Activated CD8-positive, alpha-beta memory T cell treated with anti-CD3 and anti-CD28 coated beads, Interleukin-2, amount 10 ng/mL, durations not matched to agents 7 days and 5 days (primary cell): Measurements from ENCODE around the gene DAB2IP. TPM values are rescaled to one million over a fixed set of nuclear protein-coding genes. Genes with fewer than 3 reads are reported as not detected.

Experiments
- ATAC-seq: fragments of 150-1000 bp; cut with Tn5 transposase; one replicate; pipeline ENCODE4 v1.10.0; 2021; ENCODE audit warnings: moderate library complexity
- CTCF ChIA-PET: fragments of 350-600 bp; sonication (Branson Sonifier 250); formaldehyde crosslinking; loops from one replicate; lab custom pipeline; 2021; ENCODE audit warnings: antibody characterized with exemption; lab: Charles Lee
- DNase-seq: peaks from one replicate; pipeline ENCODE4 v3.0.0-alpha.2; 2020
- H3K27ac Mint-ChIP-seq: one replicate; pipeline ENCODE4 v1.8.0; 2021; ENCODE audit warnings: mild to moderate bottlenecking, mixed read lengths
- H3K27me3 Mint-ChIP-seq: one replicate; pipeline ENCODE4 v1.8.0; 2021; ENCODE audit warnings: mixed read lengths
- H3K36me3 Mint-ChIP-seq: one replicate; pipeline ENCODE4 v1.8.0; 2021; ENCODE audit warnings: mild to moderate bottlenecking, mixed read lengths
- H3K4me1 Mint-ChIP-seq: one replicate; pipeline ENCODE4 v1.8.0; 2021; ENCODE audit warnings: mixed read lengths
- H3K4me3 Mint-ChIP-seq: one replicate; pipeline ENCODE4 v1.8.0; 2021; ENCODE audit warnings: mild to moderate bottlenecking, moderate library complexity, mixed read lengths
- H3K9me3 Mint-ChIP-seq: one replicate; pipeline ENCODE4 v1.8.0; 2022; ENCODE audit warnings: low read depth, mixed read lengths
- total RNA-seq, 2 experiments: library from RNA; stranded (reverse); gene quantifications; one replicate each; pipeline ENCODE4 v1.2.3, GENCODE V29; 2021

DAB2IP gene
- total RNA-seq, 2 experiments from 2014 or later: 0.07 to 0.18 TPM

DNA sequence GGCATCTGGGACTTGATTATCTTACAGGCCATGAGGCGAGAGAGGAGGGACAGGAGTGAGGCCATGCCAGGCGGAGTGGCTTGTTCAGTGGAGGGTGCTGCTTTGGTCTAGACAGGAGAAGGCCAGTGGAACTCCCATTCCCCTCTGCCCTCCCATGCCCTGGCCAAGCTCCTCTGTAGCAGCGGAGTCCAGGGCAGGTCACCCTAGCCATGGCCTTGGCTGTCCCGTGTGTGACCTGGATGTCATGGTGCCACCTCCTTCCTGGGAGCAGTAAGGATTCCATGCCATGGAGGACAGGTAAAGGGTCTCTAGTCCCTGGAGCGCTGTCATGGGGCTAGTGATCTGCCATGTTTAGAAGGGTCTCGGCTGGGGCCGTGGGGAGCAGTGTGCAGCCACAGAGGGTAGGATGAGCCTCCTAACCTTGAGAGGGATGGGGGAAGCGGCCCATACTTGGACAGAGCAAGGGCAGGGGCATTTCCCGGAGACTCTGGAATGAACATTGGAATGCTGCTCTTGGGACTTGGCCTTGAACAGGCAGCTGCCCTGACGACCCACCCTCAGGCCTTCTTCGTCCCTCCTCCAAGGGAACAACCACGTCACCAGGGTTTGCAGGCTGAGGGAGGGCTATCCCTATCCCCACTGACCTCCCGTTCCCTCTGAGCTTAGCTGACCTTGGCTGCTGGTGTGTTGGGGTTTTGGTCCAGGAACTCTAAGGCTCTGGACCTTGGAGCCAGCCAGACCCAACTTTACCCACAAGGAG lies 100.4 kb downstream of the DAB2IP start:
- no peak overlapping the region for H3K4me3 Mint-ChIP-seq
- no peak overlapping the region for H3K27ac Mint-ChIP-seq
- H3K9me3 Mint-ChIP-seq: no peaks in the 10 kb centered on the region
- DNase-seq (no peak), ATAC-seq (no peak)
- no peaks in the 10 kb centered on the region for H3K36me3 Mint-ChIP-seq
- no peaks in the 10 kb centered on the region for H3K27me3 Mint-ChIP-seq
- CTCF ChIA-PET: no interaction called here
- peaks cover 12% of the 10 kb centered on the region for H3K4me1 Mint-ChIP-seq

GRCh38 chr9:121752929-121753328 lies 101.5 kb downstream of the DAB2IP start:
- DNase-seq (no peak), ATAC-seq (no peak)
- no peaks in the 10 kb centered on the region for H3K27me3 Mint-ChIP-seq
- H3K9me3 Mint-ChIP-seq: no peaks in the 10 kb centered on the region
- no peak overlapping the region for H3K27ac Mint-ChIP-seq
- CTCF ChIA-PET: no interaction called here
- H3K4me3 Mint-ChIP-seq: no peak overlapping the region
- H3K36me3 Mint-ChIP-seq: no peaks in the 10 kb centered on the region
- peaks cover 8% of the 10 kb centered on the region for H3K4me1 Mint-ChIP-seq

DNA sequence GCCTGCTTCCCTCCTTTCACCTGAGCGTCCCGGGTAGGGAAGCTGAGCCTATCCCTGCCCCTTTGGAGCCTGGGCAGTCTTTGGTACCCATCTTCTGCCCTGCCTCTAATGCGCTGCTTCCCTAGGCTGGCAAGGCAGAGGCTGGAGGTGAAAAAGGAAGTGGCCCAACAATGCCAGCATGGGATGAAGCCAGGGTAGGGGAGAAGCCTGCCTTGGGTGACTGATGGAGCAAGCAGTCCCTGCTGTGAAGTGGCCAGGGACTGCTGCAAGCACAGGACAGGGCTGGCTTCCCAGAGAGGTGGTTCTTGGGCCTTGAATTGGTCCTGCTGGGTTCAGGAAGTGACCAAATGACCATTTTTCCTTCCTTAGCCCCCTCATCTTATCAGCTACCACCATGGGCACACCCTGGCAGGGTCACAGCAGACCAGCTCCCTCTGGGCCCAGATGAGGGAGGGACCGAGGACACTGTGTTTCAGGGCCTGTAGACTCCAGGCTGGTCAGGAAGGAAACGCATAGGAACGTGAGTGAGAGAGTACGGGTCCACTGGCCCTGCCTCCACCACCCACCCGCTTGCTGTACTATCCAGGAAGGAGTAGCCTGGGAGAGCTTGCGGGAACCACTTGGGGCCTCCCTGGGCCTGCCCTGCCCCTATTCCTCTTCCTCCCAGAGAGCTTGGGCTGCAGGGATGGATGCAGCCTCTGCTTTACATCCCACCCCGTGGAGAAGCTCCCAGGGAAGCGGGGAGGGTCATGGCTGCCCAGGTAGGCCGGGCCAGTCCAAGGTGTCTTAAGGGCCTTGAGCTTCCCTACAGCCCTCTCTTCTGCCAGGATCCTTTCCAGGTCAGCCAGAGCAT lies 102.6 kb downstream of the DAB2IP start:
- CTCF ChIA-PET: interaction anchor here (1.7 kb wide), 1 partner anchor 10 kb away, joined by 5 read pairs; no protein-coding TSS in a partner anchor

DNA sequence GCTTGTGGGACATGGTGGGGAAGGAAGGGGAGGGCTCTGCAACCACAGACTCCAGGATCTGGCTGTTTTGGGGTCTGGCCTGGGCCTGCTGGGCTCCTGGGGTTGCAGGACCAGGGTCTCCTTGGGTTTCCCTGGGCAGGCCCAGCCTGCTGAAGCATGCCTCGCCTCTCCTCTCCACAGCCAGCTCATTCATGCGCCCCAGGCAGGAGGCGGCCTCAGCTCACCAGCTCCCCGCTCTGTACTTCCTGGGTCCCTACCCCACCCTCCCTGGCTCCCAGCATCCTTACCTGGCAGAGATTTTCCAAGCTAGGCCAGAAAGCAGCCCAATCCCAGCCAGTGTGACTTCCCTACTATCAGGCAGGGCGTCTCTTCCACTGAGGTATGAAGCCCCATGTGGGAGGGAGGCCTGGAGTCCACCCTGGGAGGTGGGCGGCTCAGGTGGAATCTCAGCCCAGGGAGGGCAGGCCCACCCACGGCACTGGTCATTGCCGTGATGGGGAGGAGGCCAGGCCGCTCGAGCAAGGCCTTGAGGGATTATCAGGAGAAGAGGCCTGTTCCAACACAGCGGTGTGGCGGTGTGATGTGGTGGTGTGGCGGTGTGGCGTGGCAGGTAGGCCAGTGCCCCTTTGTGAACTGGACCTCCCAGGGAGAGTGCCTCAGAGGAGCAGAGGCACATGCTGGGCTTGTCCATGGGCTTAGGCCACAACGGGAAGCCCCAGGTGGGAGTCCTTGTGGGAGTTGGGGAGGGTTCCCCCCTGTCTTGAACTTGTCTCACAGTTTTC lies 103.4 kb downstream of the DAB2IP start:
- CTCF ChIA-PET: interaction anchor here (1.7 kb wide), 1 partner anchor 10 kb away, joined by 5 read pairs; no protein-coding TSS in a partner anchor
- ATAC-seq (no peak), DNase-seq (no peak)
- Mint-ChIP-seq H3K9me3 (no peaks in the 10 kb centered on the region), H3K36me3 (no peaks in the 10 kb centered on the region), H3K4me3 (no peak overlapping the region), H3K27me3 (no peaks in the 10 kb centered on the region), H3K27ac (no peak overlapping the region), H3K4me1 (no peaks in the 10 kb centered on the region)

More for the DNA sequence above, 102.6 kb downstream of the DAB2IP start:
- ATAC-seq: no peak
- Mint-ChIP-seq H3K4me3 (no peak overlapping the region), H3K27me3 (no peaks in the 10 kb centered on the region), H3K27ac (no peak overlapping the region), H3K9me3 (no peaks in the 10 kb centered on the region), H3K4me1 (no peaks in the 10 kb centered on the region), H3K36me3 (no peaks in the 10 kb centered on the region)
- DNase-seq: no peak

DNA sequence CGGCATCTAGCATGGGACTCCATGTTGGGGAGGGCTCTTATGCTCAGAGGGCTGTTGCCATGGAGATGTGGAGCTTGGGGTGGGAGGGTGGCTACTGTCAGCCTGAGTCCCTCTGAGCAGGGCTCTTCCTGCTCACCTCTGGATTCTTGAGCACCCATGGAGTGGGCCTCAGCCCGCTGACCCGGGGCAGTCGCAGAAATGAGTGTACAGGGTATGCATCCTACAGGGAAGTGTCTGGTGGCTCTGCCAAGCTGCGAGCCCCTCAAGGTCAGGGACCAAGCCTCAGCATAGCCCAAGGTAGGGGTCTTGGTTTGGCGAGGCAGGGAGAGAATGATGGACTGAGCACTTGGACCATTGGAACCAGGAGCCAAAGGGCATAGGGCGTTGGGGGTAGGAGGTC lies 104.1 kb downstream of the DAB2IP start:
- CTCF ChIA-PET: no interaction called here

GRCh38 chr9:121756474-121757280 lies 105.2 kb downstream of the DAB2IP start:
- Mint-ChIP-seq H3K36me3 (no peaks in the 10 kb centered on the region), H3K9me3 (no peaks in the 10 kb centered on the region), H3K27ac (no peak overlapping the region), H3K27me3 (no peaks in the 10 kb centered on the region), H3K4me1 (no peaks in the 10 kb centered on the region), H3K4me3 (no peak overlapping the region)
- DNase-seq (no peak), ATAC-seq (no peak)
- CTCF ChIA-PET: no interaction called here

More for the DNA sequence above, 104.1 kb downstream of the DAB2IP start:
- H3K9me3 Mint-ChIP-seq: no peaks in the 10 kb centered on the region
- ATAC-seq (no peak), DNase-seq (no peak)
- no peaks in the 10 kb centered on the region for H3K36me3 Mint-ChIP-seq
- H3K4me3 Mint-ChIP-seq: no peak overlapping the region
- H3K4me1 Mint-ChIP-seq: no peaks in the 10 kb centered on the region
- no peaks in the 10 kb centered on the region for H3K27me3 Mint-ChIP-seq
- H3K27ac Mint-ChIP-seq: no peak overlapping the region

GRCh38 chr9:121757281-121757585 lies 105.8 kb downstream of the DAB2IP start:
- H3K4me1 Mint-ChIP-seq: no peaks in the 10 kb centered on the region
- H3K36me3 Mint-ChIP-seq: no peaks in the 10 kb centered on the region
- H3K4me3 Mint-ChIP-seq: no peak overlapping the region
- CTCF ChIA-PET: no interaction called here
- H3K27me3 Mint-ChIP-seq: no peaks in the 10 kb centered on the region
- no peaks in the 10 kb centered on the region for H3K9me3 Mint-ChIP-seq
- DNase-seq (no peak), ATAC-seq (no peak)
- H3K27ac Mint-ChIP-seq: no peak overlapping the region

DNA sequence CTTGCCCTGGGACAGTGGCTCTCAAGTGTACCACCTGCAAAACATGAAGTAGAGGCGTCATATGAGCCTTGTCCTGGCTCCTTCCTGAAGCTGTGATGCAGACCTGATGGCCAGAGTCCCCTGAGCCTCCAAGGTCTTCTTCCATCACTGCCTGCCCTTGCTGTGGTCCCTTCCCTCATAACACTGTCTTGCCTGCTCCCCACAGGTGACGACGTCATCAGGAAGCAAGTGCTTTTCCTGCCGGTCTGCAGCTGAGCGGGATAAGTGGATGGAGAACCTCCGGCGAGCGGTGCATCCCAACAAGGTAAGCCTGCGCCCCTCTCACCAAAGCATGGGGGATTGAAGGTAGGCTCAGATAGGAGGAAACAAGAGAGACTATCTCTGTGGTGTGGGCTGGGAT lies 107.3 kb downstream of the DAB2IP start:
- DNase-seq: no peak
- Mint-ChIP-seq H3K4me3 (no peak overlapping the region), H3K9me3 (no peaks in the 10 kb centered on the region), H3K27ac (no peak overlapping the region), H3K27me3 (no peaks in the 10 kb centered on the region), H3K4me1 (no peaks in the 10 kb centered on the region), H3K36me3 (no peaks in the 10 kb centered on the region)
- CTCF ChIA-PET: no interaction called here
- no peak for ATAC-seq

GRCh38 chr9:121759996-121760395 lies 108.6 kb downstream of the DAB2IP start:
- ATAC-seq (no peak), DNase-seq (no peak)
- Mint-ChIP-seq H3K36me3 (no peaks in the 10 kb centered on the region), H3K4me1 (no peaks in the 10 kb centered on the region), H3K4me3 (no peak overlapping the region), H3K27ac (no peak overlapping the region), H3K9me3 (no peaks in the 10 kb centered on the region), H3K27me3 (no peaks in the 10 kb centered on the region)
- CTCF ChIA-PET: no interaction called here

DNA sequence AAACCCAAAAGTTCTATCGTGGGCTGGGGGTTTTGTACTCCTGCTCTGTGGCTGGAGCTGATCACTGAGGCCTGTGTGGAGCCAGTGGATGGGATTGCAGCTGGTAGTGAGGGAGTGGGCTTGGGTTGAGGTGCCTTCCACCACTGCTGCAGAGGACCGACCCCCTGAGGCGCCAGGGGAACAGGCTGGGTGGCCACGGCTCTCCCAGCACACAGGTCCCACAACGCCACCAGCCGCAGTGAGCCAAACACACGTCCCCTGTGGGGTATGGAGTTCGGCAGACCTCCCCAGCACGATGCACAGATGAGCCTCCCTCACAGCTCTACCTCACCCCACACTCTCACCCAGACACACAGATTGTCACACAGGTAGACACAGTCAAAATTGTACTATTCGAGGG lies 109.1 kb downstream of the DAB2IP start:
- no peaks in the 10 kb centered on the region for H3K27me3 Mint-ChIP-seq
- no peak overlapping the region for H3K4me3 Mint-ChIP-seq
- CTCF ChIA-PET: no interaction called here

DNA sequence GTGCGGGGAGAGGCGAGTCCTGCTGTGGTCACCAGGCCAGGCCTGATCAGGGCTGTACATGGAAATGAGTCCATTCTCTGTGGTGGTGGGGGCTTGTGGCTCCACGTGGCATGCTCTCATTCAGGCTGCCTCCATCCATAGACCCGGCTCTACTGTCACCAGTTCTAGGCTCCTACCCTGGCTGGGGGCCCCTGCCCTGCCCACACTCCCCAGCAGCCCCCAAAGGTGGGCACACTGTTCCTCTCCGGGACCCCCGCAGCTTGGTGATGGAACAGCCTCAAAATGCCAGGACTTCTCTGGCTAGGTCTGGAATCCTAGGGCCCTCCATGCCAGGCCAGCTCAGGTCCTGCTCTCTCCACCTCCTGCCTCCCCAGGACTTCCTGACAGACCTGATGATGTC lies 111.7 kb downstream of the DAB2IP start:
- H3K9me3 Mint-ChIP-seq: no peaks in the 10 kb centered on the region
- H3K4me1 Mint-ChIP-seq: no peaks in the 10 kb centered on the region
- DNase-seq (no peak), ATAC-seq (no peak)
- no peak overlapping the region for H3K4me3 Mint-ChIP-seq
- CTCF ChIA-PET: no interaction called here
- peaks cover 2% of the 10 kb centered on the region for H3K27me3 Mint-ChIP-seq
- H3K27ac Mint-ChIP-seq: no peak overlapping the region
- H3K36me3 Mint-ChIP-seq: no peaks in the 10 kb centered on the region

More for the DNA sequence above, 109.1 kb downstream of the DAB2IP start:
- Mint-ChIP-seq H3K27ac (no peak overlapping the region), H3K4me1 (no peaks in the 10 kb centered on the region), H3K9me3 (no peaks in the 10 kb centered on the region), H3K36me3 (no peaks in the 10 kb centered on the region)
- no peak for DNase-seq
- ATAC-seq: no peak

GRCh38 chr9:121763561-121764370 lies 112.3 kb downstream of the DAB2IP start:
- Mint-ChIP-seq H3K27me3 (peaks cover 2% of the 10 kb centered on the region), H3K4me3 (no peak overlapping the region), H3K36me3 (no peaks in the 10 kb centered on the region), H3K27ac (no peak overlapping the region), H3K4me1 (no peaks in the 10 kb centered on the region), H3K9me3 (no peaks in the 10 kb centered on the region)
- CTCF ChIA-PET: no interaction called here
- ATAC-seq (no peak), DNase-seq (no peak)
